Epithelial cell of prostate (primary cell): ENCODE results near the gene TMED1.

Experiments
- DNase-seq: peaks from one replicate; pipeline ENCODE4 v3.0.0-alpha.2; 2011; ENCODE audit warnings: low read depth, low spot score
- H3K27ac ChIP-seq: fragments of 450-650 bp; 2 replicates; pipeline ENCODE4 v1.5.1; 2017; ENCODE audit warnings: mild to moderate bottlenecking

Gene TMED1

DNA sequence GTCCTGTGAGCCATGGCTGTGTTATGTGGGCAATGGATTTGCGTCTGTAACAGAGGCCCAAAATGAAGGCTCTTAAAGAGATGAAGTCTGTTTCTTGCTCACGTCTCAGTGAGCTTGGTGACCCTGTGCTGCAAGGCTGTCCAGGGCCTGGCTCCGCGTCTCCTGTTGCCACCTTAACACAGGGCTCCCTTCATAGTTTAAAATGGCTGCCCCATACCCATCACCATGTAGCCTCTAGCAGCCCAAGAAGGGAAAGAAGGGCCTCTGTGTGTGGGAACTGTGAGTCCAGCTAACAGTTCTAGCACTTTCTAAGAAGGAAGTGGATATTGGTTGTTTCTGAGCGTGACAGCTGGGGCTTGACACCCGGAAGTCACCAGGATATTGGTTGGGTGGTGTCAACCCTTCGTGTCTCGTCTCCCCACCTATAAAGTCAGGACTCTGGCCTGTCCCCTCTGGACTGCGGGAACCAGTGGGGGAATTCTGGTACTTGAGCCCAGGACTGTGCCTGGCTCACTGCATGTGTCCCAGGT lies 20.9 kb downstream of the TMED1 start:
- DNase-seq: no peak
- no peak overlapping the region for H3K27ac ChIP-seq

DNA sequence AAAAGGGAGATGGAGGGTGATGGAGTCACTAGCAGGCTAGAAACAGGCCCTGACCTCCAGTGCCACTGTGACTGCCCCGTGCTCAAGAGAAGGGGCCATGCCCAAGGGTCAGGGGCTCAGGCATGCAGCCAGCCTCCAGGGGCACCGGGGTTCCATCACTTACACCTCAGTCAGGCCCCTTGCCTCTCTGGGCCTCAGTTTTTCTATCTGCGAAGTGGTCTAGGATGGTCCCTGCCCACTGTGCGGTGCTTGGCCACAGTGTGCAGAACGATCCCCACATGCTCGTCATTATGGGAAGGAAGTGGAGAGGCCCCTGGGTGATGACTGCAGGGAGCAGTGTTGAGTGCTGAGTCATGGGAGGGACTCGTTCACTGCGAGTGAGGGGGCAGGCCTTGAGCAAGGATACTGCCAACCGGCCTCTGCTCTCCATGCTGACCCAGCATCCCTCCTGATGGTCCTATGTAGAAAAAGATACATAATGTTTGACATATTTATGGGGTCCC lies 23.1 kb downstream of the TMED1 start:
- no peak for DNase-seq
- H3K27ac ChIP-seq: peak overlapping the region; percentile 17

DNA sequence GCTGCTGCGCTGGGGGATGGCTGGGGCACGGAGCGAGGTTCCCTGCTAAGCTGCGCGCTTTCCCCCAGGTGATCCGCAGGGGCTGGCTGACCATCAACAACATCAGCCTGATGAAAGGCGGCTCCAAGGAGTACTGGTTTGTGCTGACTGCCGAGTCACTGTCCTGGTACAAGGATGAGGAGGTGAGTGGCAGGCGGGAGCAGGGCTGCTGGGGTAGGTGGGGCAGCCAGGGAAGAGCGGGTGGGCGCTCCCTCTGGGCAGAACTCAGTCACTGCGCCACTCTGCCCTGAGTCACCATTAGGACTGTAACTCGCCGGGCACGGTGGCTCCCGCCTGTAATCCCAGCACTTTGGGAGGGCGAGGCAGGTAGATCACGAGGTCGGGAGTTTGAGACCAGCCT lies 23.8 kb downstream of the TMED1 start:
- no peak for DNase-seq
- H3K27ac ChIP-seq: no peak overlapping the region

DNA sequence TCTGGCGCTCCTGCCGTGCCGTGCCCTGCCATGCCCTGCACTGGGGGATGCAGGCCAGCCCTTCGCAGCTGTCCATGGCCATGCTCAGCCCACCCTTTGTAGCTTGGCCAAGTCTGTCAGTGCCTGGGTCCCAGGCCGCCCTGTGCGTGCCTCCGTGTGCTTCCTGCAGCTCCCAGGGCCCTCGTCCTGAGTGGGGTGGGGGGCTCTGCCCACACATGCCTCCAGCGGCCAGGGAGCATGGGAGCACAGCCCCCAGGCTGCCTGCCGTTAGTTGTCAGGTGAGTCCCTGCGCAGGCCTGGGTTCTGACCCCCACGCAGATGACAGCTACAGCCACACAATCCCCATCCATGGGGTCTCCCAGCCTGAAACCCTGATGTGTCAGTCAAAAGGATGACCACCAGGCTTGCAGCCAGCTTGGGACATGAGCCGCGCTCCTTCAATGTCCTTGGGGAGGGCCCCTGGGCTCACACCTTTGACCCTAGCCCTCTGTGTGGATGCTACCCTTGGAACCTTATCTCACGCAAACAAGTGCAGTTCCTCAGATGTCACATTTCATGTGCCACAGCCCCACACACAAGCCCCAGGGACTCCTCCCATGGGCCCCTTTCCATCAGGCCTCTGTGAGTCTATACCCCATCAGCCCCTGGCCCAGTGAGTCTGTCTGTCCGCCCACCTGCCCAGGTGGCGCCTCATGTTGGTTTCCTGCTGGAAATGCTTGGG lies 24.5 kb downstream of the TMED1 start:
- H3K27ac ChIP-seq: no peak overlapping the region

DNA sequence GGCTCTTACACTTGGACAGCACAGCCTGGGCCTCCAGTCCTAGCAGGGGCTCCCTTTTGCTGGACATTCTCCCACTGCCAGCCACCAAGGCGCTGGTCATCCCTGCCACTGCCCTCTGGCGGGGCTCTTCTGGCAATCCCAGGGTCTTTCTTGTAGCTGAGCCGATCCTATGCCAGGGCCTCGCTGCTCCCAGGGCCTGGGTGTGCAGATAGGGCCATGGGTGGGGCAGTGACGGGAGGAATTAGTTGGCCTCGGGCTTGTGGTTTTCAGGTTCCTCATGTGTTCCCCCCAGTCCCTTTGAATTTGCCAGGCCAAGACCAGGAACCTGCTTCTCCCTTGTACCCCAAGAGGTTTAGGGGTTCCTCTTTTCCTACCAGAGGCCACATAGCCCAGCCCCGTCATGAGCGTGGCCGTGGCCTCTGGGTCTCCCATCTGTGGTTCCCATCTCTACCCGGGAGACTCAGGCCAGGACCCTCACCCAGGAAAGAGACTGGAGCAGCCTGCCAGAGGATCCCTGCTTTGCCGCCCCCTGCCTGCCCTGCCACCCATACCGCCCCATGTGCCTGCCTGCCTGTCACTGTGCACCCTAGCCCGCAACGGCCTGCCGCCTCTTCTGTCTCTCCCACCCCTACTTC lies 26.2 kb downstream of the TMED1 start:
- H3K27ac ChIP-seq: peak overlapping the region; percentile 86
- no peak for DNase-seq

More for the DNA sequence above, 24.5 kb downstream of the TMED1 start:
- no peak for DNase-seq

DNA sequence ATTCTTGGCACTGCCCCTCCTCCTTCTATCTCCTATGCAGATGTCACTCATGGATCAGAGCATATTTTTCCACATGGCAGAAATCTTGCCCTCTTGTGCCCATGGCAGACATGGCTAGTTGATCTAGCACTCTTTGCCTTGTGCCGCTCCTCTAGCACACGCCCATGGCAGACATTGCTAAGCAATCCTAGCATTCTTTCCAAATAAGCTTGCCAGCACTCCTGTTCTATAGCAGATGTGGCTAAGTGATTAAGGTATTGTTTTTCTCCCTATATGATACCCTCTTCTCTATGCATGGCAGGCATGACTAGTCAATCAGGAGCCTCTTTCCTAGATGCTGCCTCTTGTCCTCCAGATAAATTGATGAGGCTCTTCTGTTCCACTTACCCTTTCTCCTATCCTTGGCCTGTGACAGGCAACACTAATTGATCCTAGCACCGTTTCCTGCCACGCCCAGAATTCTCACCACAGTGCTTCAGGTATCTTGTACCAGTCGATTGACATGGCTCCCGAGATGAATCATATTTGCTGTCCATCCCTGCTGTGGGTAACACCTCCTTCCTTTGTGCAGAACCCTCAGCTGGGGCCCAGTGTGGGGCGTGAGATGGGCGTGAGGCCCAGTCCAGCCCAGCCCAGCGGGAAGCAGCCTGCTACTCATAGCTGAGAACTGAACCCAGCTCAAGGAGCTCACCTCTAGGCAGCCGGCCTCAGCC lies 26.9 kb downstream of the TMED1 start:
- peak overlapping the region; percentile 86 for H3K27ac ChIP-seq
- DNase-seq: peak; percentile 51

DNA sequence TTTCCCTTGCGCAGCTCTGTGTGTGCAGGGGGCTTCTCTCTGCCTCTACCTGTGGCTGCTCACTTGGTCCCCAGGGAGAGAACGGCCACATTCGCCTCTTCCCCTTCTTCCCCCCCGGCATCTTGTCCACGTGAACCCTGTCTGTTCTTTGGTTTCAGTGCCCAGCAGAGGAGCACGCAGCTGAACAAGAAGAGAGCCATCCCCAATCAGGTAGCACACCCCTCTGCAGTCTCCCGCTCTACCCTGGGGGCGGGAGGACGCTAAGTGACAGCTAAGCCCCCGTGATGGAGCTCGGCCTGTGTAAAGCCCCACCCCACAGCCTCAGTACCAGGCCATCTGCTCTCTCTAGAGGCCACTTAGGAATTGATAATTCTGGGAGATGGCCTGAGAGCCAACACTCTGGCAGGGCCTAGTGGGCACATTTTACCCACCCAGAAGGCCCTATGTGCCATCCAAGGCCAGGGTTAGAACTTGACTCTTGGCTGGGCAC lies 30.2 kb downstream of the TMED1 start:
- no peak overlapping the region for H3K27ac ChIP-seq
- no peak for DNase-seq

DNA sequence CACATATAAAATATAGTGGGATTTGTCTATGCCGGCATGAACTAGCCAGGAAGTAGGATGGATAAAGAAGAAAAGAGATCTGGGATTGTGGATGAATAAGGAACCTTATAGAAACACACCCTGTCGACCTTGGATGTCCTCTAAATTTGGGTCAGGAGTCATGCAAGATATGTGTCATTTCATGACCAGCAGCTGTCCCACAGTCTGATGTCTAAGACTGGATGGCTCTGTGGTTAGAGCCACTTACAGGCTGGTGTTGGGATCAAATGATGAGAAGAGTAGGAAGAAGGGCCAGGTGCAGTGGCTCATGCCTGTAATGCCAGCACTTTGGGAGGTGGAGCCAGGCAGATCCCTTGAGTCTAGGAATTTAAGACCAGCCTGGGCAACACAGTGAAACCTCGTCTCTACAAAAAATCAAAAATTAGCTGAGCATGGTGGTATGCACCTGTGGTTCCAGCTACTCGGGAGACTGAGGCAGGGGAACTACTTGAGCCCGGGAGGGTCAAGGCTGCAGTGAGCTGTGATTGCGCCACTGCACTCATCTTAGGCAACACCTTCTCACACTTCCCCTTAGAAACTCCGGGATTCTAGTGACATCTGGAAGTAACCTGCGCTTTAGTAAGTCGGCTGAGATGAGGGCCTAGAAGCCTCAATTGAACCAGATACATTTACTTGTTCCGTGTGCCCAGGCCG lies 30.8 kb downstream of the TMED1 start:
- no peak for DNase-seq
- no peak overlapping the region for H3K27ac ChIP-seq

DNA sequence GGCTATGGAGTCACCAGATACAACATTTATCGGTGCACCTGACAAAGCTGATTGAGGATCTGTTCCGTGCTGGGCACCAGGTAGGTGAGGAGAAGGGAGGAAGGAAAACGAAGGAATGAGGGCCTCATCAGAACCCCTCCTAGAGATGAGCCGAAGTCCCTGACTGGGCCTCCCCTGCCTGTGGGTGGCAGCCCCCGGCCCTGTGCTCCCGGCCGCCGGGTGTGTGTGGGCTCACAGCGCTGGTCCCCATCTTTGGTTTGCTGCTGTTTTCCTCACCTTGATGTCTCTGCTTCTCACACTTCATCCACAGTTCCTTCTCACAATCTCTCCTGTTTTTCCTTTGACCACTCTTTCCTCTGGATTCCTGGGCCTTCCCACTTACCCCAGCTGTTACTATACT lies 32.8 kb downstream of the TMED1 start:
- no peak for DNase-seq
- H3K27ac ChIP-seq: no peak overlapping the region

DNA sequence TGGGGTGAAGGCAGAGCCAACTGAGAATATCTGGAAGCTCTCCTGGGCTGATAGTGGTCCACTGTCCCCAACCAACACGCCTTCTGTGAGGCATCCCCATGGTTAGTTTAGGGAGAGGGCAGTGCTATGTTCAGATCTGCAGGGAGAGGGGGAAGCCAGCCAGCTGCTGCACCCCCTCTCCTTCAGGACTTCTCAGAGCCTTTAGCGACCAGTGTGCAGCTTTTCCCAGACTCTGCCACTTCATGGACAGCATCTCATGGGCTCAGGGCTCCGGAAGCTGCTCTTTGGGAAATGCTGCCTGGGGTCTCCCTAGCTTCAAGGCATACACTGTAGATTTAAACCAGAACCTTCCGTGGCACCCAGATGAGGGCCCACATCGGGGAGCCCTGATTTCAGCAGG lies 33.5 kb downstream of the TMED1 start:
- no peak overlapping the region for H3K27ac ChIP-seq

DNA sequence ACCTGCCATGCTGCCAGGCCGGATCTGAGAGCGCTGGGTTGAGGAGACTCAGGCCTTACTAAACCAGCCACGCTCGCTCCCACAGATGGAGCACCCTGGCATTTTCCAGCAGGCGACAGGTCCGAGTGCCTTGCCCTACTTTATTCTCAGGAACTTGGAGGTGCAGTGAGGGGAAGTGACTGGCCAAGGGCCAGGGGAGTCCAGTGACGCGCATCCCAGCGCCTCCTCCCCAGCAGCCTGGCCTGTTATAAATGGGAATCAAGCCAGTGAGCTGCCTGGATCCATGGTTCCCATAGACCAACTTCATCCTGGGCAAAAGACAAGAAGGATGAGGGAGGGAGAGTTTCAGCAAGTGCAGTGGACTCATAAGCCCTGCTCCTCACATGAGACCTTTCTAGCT lies 35.5 kb downstream of the TMED1 start:
- no peak overlapping the region for H3K27ac ChIP-seq

More for the DNA sequence above, 33.5 kb downstream of the TMED1 start:
- DNase-seq: no peak

DNA sequence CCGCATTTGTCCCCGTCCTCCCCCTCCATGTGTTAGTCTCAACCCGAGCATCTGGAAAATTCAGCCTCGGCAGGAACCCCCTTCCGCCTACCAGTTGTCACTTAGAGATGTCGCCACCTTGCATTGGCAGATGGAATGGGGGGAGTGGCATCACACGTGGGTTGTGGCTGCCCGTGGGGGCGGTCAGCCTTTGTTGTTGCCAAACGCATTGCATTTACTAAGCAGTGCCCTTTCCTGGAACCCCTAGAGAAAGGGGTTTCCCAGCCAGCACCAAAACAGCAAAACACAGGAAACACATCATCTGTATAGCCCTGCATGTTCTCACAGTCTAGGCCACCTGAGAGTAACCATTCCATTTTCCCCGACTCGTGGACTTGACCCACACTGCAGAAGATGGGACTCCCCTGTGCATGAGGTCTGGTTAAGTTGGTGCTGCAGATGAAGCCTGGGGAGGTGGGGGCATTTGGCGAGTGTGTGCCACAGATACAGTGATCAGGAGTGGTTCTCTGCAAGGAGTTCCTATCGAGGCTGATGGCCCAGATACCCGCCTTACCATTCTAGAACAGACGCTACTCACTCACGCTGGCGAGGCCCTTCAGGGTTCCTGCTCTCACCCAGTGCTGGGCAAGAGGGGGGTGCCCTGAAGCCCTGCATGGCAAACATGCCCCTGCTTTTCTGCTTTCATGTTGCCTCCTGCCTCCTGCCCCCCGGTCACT lies 38.3 kb downstream of the TMED1 start:
- H3K27ac ChIP-seq: no peak overlapping the region
- no peak for DNase-seq

More for the DNA sequence above, 35.5 kb downstream of the TMED1 start:
- DNase-seq: no peak

DNA sequence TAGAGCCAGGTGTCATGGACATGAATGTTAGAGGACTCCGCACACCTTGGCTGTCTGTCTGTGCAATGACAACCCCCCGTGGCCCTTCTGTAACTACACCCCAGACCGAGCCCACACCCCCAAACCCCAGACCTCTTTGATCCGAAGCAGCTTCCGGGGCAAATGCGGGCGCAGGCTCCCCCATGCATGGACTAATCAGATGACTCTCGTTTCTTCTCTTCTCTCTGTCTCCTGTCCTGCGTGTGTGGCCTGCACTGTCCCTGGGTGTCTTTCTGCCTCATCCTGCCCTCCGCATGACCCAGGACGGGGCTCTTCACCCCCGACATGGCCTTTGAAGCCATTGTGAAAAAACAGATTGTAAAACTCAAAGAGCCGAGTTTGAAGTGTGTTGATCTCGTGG lies 38.9 kb downstream of the TMED1 start:
- H3K27ac ChIP-seq: no peak overlapping the region
- DNase-seq: no peak

DNA sequence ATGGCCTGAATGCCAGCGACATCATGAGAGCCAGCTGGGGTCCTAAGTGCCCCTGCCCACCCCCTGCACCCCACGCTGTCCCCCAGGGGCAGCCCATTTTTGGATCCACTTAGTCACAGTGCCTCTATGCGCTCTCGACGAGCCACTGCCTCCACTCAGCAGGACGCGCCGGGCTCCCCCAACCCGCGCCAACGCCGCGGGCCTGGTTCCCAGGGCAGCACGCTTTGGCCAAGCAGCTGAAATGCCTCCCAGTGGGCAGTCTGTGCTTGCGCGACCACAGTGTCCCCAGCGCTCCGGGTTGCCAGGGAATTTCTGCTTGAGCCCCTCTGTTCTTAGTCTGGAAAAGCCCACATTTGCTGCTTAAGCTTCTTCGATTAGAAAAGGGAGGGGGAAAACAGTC lies 39.4 kb downstream of the TMED1 start:
- H3K27ac ChIP-seq: no peak overlapping the region
- DNase-seq: no peak

DNA sequence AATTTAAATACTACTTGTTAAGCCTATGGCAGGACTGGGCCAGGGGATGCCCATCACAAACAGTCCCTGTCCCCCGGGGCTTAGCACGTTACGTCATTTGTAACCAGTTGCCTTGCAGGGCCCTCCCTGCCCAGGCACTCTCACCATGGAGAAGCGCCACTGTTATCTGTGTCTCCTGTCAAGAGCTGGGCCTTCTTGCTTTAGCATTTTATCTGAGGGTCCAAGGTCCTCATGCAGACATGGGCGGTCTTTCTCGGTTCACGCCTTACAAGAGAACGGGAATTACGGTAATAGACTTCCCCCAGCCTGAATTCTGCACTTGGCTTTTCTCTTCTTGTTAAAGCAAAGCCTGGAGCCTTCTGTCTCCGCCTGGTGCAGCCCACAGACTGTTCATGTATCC lies 46.1 kb downstream of the TMED1 start:
- DNase-seq: no peak
- H3K27ac ChIP-seq: no peak overlapping the region

DNA sequence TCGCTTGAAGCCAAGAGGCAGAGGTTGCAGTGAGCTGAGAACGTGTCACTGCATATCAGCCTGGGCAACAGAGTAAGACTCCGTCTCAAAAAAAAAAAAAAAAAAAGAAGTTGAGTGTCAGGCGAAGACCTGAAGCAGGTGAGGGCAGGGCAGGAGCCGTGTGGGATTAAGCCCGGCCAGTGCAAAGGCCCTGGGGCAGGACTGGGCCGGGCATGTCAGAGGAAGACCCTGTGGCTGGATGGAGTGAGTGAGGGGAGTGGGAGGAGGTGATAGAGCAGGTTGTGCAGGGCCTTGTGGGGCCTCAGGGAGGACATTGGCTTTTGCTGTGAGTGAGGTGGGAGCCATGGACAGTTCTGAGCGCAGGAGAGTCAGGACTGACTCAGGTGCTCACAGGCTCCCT lies 47.9 kb downstream of the TMED1 start:
- H3K27ac ChIP-seq: no peak overlapping the region

DNA sequence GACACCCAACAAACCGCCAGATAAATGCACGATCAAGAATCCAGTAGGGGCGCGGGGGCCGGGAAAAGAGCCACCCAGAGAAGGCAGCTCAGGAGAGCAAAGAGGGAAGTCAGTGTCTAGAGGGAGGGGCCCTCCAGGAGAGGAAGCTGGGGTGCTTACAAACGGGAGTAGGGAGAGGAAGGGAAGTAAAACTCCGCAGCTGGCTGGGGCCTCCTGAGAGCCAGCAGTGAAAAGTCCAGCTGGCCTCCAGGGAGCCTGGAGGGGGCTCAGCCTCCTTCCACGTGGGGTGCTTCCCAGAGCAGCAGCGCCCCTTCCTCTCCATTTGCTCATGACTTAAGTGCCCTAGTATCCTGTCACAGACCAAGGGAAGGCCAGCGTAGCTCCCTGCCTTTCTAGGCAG lies 51.8 kb downstream of the TMED1 start:
- no peak for DNase-seq
- H3K27ac ChIP-seq: no peak overlapping the region

More for the DNA sequence above, 47.9 kb downstream of the TMED1 start:
- no peak for DNase-seq

DNA sequence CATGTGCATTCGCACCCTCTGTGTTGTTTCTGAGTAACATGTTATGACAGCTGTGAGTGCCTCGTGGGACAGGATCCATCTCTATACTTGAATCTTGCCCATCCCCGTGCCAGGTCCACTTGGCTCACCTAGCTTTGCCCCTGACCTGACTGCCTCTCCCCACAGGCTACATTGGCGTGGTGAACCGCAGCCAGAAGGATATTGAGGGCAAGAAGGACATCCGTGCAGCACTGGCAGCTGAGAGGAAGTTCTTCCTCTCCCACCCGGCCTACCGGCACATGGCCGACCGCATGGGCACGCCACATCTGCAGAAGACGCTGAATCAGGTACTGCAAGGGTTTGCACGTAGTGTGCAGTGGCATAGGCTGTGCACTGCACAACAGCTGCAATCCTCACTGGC lies 53.2 kb downstream of the TMED1 start:
- H3K27ac ChIP-seq: no peak overlapping the region
- DNase-seq: no peak
